Endothelial cell of umbilical vein (primary cell): Measurements from ENCODE around the gene EFCC1.
A peak's percentile ranks its signal among the peaks of the same experiment; 100 is the strongest.

Source experiments
- CTCF ChIP-seq, 2 donors: IDR thresholded peaks; 1 replicate in 1 of 2; 2 replicates in 1 of 2; pipeline ENCODE4 v1.5.1; 2011; ENCODE audit warnings: low read length in 2 of 2, mild to moderate bottlenecking in 2 of 2, moderate library complexity in 2 of 2, control low read depth in 1 of 2, inconsistent platforms in 1 of 2, low read depth in 1 of 2; ENCODE audit not compliant: insufficient read depth in 1 of 2; ENCODE audit errors: extremely low read depth in 1 of 2
- EZH2 ChIP-seq: IDR thresholded peaks from 2 replicates; pipeline ENCODE4 v1.6.1; 2012; ENCODE audit warnings: borderline replicate concordance, low read depth, mild to moderate bottlenecking, moderate library complexity, low read length, inconsistent platforms; ENCODE audit not compliant: severe bottlenecking
- FOS ChIP-seq: IDR thresholded peaks from 2 replicates; pipeline ENCODE4 v1.6.1; 2011; ENCODE audit warnings: mild to moderate bottlenecking, low read length, moderate library complexity, borderline replicate concordance; ENCODE audit not compliant: insufficient read depth
- GATA2 ChIP-seq: IDR thresholded peaks from 2 replicates; pipeline ENCODE4 v1.7.0; 2011; ENCODE audit warnings: low read depth, mild to moderate bottlenecking, moderate library complexity, mixed read lengths, low read length; ENCODE audit not compliant: insufficient read length, insufficient read depth
- MAX ChIP-seq: IDR thresholded peaks from 2 replicates; pipeline ENCODE4 v1.6.1; 2011; ENCODE audit not compliant: insufficient read depth, insufficient read length
- POLR2A ChIP-seq: IDR thresholded peaks from 2 replicates; pipeline ENCODE4 v1.6.1; 2012; ENCODE audit warnings: low read depth, mild to moderate bottlenecking, control low read depth, low read length

- peak; percentile 16 to 28 for TF ChIP-seq CTCF (IDR thresholded peaks at IDR 0.05; ENCODE audit: extremely low read depth in 1 of 2, insufficient read depth in 1 of 2, low read depth in 1 of 2, low read length in 2 of 2)
- TF ChIP-seq MAX: no peak
- TF ChIP-seq FOS: no peak
- TF ChIP-seq POLR2A: no peak
- TF ChIP-seq GATA2: no peak
- peak; percentile 37 for TF ChIP-seq EZH2
Observed at GRCh38 chr3:129046037-129046731, 45.1 kb downstream of the EFCC1 start.
